HG03064 (cell line): ENCODE measurements around the gene NES.

ENCODE experiments used
- ATAC-seq: cut with Tn5 transposase; IDR thresholded peaks from one replicate; pipeline ENCODE4 v1.9.1; 2021; ENCODE audit warnings: low read depth; ENCODE audit not compliant: unreplicated experiment

The NES gene

DNA sequence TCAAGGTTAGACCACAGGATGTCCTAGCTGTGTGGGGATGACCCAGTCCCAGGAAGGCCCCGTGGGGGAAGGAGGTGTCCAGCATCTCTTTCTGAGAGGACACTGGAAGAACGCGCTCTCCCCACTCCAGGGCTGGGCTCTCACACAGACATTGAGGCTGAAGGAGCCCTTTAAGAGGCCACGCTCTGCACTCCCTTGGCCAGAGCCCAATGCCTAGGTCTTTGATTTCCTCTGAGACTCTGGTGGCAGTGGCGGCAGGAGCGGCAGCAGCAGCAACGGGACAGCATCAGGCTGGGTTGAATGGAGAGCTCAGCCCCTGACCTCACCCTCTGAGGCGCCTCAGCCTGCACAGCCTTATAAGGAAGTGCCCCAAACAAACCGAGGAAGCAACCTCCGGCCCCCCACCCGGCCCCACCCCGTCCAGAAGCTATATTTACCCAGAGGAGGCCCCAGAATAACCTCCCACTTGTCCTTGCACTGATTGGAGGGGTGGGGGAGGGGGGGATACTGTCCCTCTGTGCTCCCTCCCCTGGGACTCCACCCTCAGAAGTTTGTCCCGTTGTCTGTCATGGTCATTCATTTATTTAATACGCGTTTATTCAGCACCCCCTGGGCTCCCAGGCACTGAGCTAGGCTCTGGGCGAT is 12.3 kb downstream of the NES start:
- ATAC-seq = no peak

DNA sequence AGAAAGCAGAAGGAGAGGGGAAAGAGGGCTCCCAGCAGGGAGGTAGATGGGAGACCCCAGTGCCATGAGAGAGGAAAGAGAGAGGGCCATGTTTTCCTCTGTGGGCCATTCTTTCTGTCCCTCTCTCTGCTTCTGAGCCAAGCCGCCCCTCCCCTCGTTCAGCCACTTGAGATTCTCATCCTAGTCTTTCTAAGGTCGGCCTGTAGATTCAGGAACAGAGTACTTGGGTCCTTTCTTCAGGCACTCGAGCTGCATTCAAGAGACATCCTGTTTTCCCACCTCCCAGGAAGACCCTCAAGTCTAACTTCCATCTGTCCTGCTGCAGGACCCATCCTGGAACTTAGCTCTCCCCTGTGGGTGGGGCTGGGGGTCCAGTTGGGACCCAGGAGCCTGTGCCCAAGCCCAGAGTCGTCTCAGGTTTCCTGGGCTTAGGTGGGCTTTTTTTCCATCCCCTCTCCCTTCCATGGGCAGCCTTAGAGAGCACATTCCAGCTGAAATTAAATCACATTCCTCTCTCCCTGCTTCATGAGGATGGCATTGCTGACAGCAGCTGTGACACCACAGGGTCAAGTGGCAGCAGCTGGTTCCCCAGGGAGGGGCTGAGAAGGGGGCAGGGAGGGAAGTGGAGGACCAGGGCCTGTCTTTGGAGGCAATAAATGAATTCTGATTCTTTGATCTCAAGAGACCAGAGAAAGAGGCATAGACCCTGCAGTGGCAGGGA is 13.0 kb downstream of the NES start:
- no peak for ATAC-seq

GRCh38 chr1:156663178-156663577 is 14.0 kb downstream of the NES start:
- ATAC-seq = no peak

- no peak for ATAC-seq
Measured at GRCh38 chr1:156662800-156663055, 14.5 kb downstream of the NES start.

- ATAC-seq = no peak
Measured at GRCh38 chr1:156662005-156662799, 15.0 kb downstream of the NES start.

DNA sequence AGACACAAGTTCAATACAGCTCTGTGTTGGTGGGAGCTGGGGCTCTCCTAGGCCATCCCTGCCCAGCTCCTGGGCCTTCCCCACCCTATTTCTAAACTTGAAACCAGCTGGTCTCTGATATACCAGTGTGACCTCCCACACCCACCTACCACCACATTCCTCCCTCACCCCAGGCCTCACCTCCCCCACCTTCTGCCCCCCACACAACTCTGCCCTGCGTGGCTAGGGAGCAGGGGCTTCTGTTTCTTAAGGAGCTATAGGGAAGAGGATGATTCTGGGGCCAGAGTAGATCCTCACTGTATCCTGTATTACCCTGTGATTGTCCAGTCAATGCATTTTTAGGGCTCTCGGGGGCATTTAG is 16.5 kb downstream of the NES start:
- no peak for ATAC-seq

GRCh38 chr1:156659988-156660751 is 17.0 kb downstream of the NES start:
- peak; percentile 45 for ATAC-seq

DNA sequence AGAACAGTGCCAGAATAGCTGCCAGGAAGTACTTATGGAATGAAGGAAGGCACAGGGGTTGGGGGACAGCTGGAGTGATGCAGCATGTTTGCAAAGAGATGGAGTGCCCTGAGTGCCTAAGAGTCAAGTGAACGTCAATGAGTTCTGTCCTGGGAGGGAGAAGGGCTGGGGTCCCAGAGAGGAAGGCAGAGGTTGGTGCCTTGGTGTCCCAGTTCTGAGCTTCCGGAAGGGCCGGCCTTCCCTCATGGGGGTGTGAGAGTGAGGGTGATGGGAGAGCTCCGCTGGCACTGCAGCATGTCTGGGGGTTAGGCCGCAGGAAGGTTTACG is 17.6 kb downstream of the NES start:
- ATAC-seq = no peak

GRCh38 chr1:156658945-156659574 is 18.1 kb downstream of the NES start:
- no peak for ATAC-seq

DNA sequence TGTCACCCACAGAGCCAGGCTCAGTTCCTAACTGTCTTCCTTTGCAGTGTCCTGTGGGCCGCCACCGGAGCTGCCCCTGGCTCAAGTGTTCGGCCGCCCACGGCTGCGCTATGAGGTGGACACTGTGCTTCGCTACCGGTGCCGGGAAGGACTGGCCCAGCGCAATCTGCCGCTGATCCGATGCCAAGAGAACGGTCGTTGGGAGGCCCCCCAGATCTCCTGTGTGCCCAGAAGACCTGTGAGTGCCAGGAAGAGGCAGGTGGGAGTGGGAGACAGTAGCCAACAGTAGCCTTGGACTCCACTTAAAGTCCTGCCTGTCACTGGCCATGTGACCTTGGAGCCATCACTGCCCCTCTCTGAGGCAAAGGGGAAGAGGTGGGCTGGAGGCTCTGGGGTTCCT is 18.7 kb downstream of the NES start:
- no peak for ATAC-seq

DNA sequence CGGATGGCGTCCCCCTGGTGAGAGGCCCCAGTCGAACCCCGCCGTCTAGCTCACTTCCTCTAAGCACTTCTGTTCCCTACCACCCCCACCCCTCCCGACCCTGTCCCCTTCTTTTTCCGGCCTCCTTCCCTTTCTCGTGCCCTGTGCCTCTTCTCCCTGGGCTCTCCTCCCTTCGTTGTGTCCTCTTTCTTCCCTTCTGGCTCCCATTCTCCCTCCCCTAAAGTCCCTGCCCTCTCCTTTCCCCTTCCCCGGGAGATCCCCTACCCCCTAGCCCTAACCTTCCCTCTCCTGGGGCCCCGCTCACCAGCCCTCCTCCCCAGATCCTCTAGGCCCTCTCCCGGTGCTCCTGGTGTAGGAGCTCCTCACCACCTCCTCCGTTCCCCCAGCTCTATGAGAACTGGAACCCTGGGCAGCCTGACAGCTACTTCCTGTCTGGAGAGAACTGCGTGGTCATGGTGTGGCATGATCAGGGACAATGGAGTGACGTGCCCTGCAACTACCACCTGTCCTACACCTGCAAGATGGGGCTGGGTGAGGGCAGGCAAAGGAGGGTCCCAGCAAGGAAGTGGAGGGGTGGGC is 19.4 kb downstream of the NES start:
- ATAC-seq = no peak

GRCh38 chr1:156656806-156657740 is 20.1 kb downstream of the NES start:
- ATAC-seq = no peak

- no peak for ATAC-seq
Measured at GRCh38 chr1:156655904-156656516, 21.2 kb downstream of the NES start.

DNA sequence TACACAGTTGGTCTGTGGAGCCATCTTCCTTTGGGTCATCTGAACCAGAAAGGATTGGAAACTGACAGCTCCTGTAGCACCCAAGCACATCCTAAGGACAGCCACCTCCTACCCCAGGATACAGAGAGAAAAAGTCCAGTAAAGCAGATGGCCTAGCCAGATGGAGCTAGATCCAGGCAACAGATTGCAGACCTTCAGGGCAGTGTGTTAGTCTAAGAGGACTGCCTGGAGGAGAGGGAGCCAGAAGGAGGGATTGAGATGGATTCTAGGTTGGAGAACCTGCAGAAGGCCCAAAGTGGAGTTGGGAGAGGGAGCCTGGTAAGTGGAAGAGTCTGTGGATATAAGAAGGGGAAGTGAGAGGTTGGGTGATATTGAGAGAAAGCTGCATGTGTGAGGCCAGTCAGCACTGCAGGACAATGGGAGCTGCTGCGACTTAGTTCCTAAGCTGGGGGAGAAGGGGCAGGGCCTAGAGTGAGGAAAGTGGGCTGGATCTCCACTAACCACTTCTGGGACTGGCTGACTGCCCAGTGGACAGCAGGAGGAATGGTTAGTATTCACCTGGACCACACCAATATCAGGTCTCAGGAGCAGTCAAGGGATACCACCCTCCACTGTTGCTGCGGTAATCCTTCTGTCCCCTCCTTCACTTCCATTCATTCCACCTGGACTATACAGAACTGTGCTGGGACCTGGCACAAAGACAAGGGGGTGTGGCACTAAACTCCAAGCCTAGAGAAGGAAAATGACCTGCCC is 21.9 kb downstream of the NES start:
- no peak for ATAC-seq

DNA sequence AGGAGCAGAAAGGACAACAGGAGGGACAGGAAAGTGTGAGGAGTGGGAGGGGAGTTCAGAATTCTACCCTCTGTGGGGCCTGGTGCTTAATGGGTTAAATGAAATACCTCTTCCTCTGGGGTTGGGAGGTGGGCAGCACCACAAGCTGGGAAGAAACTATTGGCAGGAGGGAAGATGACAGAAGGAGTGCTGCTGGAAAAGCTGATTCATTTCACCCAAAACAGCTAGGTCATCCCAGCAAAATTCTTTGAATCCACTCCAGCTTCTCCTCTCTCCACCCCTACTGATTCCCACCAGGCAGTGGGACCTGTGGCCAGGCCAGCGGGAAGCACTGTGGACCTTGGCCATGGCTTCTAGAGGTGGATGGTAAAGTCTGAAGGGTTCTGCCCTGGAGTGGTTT is 22.5 kb downstream of the NES start:
- ATAC-seq = no peak

- ATAC-seq = no peak
Measured at GRCh38 chr1:156652992-156653355, 24.2 kb downstream of the NES start.

- no peak for ATAC-seq
Measured at GRCh38 chr1:156652131-156652991, 24.8 kb downstream of the NES start.

DNA sequence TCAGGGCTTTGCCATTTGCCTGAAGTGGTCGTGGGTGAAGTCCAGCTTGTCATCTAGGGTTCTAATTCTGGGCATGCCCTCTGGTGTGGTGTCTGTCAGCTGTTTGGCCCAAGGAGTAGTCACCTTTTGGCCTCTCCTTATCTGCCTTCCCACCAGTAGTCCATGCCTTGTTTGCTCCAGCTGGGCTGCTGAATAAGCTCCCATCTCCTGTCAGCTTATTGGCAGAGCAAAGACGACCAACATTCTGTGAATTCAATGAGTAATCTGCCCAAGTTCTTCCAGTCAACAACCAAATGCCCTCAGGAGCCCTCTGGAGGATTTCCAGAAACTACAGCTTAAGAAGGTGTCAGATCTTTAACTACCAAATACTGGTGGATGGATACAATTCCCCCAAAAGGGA is 28.3 kb downstream of the NES start:
- ATAC-seq = no peak
